GM03348 (cell line): ENCODE data around the gene GSTT2.
"Not testable (repeated sequence)": the region's sequence is repeated elsewhere in the genome, so short reads cannot be mapped to it uniquely, and the experiment has no call there.

ENCODE experiments used
- DNase-seq: peaks from one replicate; pipeline ENCODE4 v3.0.0; 2012; ENCODE audit warnings: low spot score

Gene GSTT2

DNA sequence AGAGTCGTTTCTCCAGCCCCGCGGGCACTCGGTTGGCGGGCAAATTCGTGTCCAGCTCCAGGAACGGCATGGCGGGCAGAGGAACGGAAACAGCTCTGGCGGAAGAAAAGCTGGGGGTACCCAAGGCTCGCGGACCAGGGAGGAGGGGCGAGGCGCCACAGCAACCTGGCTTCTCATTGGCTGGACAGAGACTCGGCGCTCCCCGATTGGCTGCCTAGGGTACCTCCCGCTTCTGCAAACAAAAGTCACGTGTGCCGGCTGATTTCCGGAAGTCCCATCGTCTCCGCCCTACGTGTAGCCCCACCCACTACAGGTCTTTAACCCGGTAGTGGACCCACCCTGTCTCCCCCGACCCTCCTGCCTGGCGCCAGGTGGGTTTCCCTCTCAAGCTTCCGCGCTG lies 5.6 kb upstream of the GSTT2 start, which contains the start of gene DDT:
Gene DDT, minus strand, starts transcription at position 97 of the 400 bp plus-strand sequence. Its CDS starts 27 bp downstream, at position 70.
- not testable (repeated sequence) for DNase-seq

DNA sequence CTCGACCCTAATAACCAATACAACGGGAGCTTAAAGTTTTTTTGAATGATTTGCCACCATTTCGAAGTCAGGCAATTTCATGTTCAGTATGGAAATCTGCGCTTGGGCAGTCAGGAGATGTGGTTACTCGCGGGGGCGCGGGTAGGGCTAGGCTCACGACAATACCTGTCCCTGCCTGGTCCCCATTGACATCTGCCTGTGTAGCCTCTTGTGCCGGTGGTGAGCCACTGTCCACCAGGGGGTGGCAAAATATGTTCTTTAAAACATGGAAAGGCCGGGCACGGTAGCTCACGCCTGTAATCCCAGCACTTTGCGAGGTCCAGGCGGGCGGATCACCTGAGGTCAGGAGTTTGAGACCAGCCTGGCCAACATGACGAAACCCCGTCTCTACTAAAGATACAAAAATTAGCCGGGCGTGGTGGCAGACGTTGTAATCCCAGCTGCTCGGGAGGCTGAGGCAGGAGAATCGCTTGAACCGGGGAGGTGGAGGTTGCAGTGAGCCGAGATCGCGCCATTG lies 5.0 kb upstream of the GSTT2 start:
- not testable (repeated sequence) for DNase-seq

DNA sequence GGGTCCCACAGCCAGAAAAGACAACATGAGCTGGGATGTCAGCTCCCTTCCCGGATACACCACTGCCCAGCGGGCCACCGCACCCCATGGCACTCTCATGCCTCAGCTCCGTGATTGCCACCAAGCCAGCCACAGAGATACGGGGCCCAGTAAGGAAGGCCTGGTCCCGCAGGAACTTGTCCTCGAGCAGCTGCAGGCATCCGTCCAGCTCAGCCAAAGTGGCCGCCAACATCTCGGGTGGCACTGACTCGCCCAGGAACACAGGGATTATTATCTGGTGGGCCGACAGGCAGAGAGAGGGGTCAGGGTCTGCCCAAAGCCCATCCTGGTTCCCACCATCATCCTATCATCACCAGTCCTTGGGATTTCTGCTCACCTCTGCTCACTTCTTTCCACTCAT lies 2.6 kb upstream of the GSTT2 start:
- DNase-seq: not testable (repeated sequence)

DNA sequence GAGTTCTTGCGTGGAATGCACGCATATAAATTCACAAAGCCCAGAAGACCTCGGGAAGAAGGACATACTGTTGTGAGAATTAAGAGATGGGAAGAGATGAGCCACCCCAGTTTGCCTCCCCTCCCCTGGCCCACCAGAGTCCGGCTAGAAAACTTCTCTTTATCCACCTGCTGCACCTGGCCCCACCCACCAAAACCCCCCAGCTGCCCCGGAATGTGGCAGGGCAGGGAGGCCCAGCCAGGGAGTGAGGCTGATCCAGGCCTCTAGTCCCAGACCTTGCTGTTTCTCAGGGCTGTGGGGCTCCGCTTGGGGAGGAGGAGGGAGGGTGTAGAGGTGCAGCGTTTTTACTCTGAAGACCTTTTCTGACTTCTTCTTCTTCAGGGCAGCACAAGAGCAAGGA lies 633 bp downstream of the GSTT2 start:
- DNase-seq: not testable (repeated sequence)

DNA sequence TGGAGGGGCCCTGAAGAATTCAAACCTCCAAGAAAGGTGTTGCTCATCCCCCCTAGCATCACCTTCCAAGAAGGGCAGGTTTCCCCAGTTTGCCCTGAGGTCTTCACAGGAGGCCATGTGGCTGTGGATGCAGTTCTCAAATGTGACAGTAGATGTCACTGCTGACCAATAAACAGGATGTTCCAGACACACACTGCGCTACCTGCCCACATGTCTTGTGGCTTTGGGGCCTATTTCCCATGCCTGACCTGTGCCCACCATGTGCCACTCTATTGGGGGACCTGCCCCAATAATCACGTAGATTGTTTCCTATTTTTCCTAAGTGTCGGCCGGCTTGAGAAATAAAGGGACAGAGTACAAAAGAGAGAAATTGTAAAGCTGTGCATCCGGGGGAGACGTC lies 4.5 kb downstream of the GSTT2 start:
- DNase-seq: peak; percentile 52

DNA sequence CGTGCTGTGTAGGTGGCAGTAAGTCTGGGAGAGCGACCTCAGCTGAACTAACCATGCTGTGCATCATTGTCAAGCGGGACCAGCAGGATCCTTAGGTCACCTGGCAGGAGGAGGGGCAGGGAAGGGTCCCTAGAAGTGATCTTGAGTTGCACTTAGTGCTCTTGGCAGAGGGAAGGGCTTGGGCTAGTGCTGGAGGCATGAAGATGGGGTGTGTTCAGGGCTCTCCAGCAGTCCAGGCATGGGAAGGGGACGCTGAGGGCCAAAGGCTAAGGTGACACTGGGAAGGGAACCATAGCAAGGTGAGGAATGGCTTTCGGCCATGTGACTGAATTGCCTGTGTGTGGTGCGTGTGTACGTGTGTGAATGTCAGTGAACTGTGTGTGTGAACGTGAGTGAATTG lies 6.2 kb downstream of the GSTT2 start:
- DNase-seq: not testable (repeated sequence)

DNA sequence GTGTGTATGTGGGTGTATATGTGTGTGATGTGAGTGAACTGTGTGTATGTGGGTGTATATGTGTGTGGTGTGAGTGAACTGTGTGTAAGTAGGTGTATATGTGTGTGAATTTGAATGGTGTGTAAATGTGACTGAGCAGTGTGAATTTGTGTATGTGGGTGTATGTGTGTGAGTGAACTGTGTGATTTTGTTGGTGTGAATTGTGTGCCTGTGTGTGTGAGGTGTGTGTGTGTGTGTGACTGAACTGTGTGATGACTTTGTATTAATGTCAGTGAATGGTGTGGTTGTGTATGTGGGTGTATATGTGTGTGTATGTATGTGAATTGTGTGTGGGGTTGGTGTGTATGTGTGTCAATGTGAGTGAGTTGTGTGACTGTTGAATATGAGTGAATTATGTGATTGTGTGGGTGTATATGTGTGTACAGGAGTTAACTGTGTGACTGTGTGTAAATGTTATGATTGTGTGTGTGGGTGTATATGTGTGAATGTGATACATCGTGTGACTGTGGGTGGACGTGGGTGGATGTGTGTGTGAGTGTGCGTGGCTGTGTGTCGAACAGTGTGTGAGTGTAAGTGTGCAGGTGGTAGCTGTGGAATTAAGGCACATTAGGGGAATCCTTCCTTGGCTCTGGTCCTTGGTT lies 6.7 kb downstream of the GSTT2 start:
- not testable (repeated sequence) for DNase-seq

DNA sequence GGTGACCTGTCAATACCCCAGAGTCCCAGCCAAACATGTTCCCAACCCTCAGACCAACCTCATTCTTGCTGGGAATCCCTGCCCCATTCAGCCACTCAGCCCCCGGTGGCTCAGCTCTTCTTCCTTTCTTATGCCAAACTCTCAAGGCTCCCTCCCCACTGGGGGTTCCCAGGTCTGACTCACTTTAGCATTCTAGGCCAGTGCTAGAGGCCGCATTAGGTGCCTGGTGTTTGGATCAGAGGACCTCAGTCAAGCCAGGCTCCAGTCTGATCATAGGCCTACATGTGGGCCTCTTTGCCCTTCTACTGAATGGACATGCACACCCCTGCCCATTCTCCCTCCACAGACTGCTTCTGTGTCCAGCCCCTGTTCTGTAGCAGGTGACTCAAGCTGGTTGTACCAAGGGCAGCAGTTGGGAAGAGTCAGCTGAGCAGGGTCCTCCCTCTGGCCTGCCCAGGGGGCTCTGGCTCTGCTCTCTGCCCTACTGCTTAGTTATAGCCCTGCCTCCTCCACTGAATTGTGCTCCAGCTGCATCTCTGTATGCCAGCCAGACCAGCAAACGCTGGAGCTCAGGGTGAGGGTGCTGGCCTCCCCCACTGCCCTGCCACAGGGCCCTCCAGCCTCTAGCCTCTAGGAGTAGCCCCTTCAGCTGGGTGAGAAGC lies 9.8 kb downstream of the GSTT2 start:
- not testable (repeated sequence) for DNase-seq

DNA sequence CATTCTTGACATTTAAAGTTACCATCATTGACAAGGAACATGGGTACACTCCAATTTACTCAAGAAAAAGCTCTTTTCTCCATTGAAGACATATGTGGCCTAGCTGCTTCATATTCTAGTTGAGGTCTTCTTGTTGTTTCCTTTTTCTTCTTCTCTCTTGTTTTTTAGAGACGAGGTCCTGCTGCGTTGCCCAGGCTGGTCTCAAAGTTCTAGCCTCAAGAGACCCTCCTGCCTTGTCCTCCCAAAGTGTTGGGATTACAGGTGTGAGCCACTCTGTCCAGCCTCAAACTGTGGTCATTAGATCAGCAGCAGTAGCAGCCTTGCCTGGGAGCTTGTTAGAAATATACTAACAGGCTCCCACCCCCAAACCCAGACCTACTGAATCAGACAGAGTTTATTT lies 13.1 kb downstream of the GSTT2 start:
- DNase-seq: not testable (repeated sequence)

DNA sequence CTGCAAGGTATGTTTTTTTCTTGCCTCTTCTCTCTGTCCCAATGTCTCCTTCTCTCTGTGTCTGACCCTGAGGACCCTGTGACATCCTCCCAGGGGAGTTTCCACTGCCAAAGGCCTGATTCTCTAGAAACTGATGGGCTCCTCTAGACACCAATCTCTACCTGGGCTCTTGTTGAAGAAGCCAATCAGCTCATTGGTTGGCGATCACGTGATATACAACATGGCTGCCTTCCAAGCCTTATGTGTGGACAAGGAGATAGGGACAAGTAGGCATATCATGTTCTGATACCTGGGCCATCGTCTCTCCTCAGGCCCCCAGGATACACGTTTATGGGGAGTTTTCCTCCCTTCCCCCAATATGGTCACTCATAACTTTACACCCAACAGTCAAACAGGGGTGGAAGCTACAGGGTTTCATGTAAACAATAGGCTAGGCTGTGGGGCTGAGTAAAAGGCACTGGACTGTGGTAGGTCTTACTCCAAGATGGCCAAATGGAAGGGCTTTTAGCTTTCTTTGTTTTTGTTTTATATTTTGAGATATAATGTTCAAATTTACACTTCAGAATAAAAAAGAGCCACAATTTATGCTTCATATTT lies 13.7 kb downstream of the GSTT2 start:
- DNase-seq: not testable (repeated sequence)

DNA sequence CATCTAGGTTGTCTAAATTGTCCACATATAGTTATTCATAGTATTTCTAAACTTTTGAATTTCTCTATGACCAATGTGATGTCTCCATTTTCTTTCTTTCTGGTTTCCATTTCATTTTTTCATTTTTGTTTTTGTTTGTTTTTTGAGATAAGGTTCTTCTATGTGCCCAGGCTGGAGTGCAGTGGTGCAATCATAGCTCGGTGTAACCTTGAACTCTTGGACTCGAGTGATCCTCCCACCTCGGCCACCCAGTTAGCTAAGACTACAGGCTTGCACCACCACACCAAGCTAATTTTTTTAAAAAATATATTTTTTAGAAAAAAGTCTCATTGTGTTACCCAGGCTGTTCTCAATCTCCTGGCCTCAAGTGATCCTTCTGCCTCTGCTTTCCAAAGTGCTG lies 17.2 kb downstream of the GSTT2 start:
- DNase-seq: no peak

DNA sequence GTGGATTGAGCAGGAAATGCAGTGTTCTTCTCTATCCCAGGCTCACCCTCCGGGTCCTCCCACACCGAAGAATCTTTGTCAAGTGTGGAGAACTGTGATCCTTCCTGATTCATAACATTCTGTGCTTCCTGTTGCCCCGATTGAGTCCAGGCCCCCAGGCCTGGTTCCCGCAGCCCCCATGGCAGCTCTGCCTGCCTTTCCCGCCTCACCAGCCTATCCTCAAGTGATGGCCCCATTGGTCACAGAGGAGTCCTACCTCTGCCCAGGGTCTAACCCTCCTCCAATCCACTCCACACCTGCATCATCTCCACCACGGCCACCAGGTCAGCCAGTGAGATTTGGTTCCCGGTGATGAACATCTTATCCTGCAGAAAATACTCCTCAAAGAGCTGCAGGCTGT lies 19.8 kb downstream of the GSTT2 start:
- DNase-seq: not testable (repeated sequence)

DNA sequence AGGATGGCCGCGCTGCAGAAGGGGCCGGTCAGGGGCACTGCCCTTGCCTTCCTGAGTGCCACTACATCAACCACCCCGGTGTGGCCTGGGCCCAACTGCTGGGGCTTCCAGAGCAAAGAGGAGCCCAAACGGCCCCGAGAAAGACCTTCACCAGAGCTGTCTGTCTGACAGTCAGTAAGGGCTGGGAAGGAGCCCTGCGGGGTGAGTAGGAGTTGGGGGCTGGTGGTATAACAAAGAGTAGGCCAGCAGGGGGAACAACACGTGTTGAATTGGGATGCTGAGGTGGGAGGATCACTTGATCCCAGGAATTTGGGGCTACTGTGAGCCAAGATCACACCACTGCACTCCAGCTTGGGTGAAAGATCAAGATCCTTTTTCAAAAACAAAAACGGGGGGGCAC lies 21.4 kb downstream of the GSTT2 start:
- DNase-seq: no peak

DNA sequence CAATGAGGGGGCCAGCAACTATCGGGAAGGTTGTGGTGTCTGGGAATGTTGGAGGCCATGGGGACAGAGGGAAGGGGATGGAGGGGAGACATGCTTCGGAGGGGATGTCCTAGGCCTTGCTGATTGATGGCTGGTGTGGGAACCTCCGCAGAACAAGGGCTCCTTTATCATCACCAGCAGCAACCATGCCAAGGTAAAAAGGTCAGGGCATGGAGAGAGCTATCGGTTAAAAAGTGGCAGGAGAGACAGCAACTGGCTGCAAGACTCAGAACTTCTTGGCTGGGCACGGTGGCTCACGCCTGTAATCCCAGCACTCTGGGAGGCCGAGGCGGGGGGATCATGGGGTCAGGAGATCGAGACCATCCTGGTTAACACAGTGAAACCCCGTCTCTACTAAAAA lies 22.3 kb downstream of the GSTT2 start:
- DNase-seq: no peak

DNA sequence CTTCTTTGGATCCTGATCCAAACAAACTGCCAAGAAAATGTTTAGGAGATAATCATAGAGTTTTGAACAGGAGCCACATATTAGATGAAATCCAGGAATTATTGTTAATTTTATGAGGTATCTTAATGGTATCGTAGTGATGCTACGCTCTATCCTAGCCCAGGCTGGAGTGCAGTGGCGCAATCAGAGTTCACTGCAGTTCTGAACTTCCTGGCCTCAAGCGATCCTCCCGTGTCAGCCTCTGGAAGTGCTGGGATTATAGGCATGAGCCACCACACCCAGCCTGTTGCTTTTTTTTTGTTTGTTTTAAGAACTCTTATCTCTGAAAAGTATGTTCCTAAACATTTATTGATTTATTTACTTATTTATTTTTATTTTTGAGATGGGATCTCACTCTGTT lies 22.9 kb downstream of the GSTT2 start:
- DNase-seq: no peak

DNA sequence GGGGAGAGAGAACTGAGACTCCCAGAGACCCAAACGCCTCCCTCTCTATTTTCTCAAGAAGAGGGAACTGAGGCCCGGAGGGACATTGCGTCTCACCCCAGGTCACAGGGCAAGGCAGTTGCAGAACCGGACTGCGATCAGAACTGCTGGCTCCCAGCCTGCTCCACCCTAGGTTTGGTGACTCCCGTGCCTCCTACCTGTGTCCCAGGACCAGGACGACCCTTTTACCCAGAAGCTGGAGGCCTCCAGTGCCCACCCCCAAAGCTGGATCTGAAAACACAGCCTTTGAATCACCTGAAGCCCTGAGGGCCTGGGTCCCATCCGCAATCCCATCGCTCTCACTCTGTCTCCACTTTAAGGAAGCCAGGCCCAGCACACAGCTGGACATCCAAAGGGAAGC lies 24.0 kb downstream of the GSTT2 start:
- DNase-seq: no peak

DNA sequence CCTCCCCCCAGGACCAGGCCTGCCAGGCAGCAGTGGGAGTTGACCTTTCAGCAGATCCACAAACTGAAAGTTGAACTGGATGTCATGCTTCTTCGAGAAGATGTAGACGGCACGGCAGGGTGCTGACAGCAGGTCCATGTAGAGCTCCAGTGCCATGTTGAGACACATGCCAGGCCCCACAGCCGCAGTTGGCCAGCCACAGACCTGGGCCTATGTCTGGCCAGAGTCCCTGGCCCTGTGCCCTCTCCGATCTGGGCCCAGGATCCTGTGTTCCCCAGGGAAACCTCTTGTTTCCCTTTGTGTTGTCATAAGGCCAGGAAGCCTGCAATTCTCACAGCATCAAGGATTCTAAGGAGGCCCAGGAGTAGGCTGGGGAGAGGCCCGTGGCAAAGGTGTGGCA lies 25.3 kb downstream of the GSTT2 start, which contains the start of gene GSTT4:
Gene GSTT4, minus strand, starts transcription at position 253 of the 400 bp plus-strand sequence. Its CDS starts 97 bp downstream, at position 156.
- peak; percentile 27 for DNase-seq

DNA sequence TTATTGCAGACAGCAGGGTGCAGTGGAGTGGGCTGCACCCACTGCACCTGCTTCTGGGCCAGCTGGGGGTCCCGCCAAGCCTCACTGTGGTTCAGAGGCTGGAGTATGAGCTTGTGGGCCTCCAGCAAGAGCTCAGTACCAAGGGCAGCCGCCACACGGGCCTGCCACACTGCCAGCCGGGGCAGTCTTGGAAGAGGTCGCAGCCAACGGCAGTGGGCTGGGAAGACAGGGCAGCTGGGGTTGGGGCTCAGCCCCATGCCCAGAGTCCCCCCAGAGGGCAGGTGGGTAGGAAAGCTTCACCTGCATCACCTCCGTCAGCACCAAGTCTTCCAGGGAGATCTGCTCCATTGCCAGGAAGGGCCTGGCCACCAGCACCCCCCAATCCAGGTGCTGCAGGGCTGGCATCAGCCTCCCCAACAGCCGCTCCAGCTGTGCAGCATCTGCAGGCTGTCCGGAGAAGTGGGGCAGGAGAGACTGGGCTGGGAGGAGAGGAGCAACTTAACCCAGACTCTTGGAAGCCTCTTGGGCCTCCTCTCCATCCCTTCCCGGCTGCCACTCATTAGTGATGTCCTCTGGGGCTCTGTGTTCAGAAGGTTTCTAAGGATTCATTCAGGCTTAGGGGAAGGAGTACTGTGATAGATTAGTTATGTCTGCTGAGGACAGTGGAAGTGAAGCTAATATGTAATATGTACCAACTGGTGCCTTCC lies 26.4 kb downstream of the GSTT2 start:
- DNase-seq: no peak

DNA sequence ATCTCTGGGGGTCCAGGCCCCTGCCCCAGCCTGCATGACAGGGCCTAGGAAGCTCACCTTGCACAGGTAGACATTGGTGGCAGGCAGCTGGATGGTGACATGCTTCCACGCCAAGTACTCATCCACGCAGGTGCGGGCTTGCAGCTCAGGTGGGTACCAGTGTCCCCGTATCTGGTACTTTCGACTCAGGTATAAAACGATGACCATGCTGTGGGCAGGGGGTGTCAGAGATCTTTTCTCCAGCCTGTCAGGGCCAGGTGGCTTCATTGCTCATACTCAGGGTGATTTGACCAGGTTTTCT lies 26.9 kb downstream of the GSTT2 start:
- no peak for DNase-seq

DNA sequence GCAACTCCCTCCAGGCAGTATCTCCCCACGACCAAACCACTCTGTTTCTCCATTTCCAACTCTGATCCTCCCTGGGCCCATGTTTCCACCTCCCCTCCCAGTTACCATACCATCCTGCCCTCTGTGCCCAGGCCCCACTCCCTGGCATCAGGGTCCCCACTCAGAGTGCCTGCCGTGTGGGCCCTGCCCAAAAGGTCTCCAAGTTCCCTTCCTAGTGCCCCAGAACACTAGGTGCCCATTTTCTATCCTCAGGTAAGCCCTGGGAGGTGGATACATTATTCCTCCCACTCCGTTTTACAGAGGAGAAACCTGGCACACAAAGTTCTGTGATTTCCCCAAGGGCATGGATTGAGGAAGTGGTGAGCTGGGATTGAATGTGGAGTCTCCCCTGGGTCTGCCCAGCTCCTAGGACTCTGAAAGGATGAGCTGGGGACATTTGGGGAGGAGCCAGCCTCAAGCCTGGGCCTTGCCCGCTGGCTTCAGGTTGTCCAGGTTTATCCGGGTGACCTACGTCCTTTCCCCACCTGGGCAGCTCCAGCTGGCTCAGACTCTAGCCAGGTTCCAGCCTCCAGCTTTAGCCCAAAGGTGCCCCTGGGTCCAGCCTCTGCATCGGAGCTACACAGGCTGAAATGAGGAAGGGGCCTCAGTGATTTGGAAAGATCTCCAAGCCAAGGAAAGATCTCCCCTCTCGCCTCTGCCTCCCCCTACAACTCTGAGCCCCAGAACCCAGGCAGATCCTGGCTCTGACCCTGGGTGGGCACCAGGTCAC lies 27.5 kb downstream of the GSTT2 start:
- no peak for DNase-seq

DNA sequence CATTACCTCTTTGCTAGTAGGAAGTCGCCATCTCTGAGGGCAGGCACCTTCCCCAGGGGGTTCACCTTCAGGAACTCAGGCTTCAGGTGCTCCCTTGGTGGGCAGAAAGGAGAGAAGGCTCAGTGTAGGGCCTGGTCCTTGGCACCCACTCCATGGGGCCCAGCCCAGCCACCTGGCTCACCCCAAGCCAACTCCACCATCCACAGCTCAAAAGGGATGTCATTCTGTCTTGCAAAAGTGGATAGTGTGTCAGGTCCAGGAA lies 28.0 kb downstream of the GSTT2 start:
- no peak for DNase-seq
